Neutrophil (primary cell): ENCODE results near the gene OSBP2.

Experiments used
- H3K27ac ChIP-seq: fragments of 200-600 bp; sonication (generic); 2 replicates; pipeline ENCODE4 v1.5.1; 2016; ENCODE audit warnings: mild to moderate bottlenecking, moderate library complexity
- H3K27me3 ChIP-seq: fragments of 200-600 bp; sonication (generic); 2 replicates; pipeline ENCODE4 v1.6.0; 2016; ENCODE audit warnings: mild to moderate bottlenecking
- H3K36me3 ChIP-seq: fragments of 200-600 bp; sonication (generic); 2 replicates; pipeline ENCODE4 v1.5.1; 2017
- H3K4me1 ChIP-seq, 2 experiments: fragments of 200-600 bp in 1 of 2; sonication (generic) in 1 of 2; 1 replicate in 1 of 2; 2 replicates in 1 of 2; pipeline versions ENCODE4 v1.5.1 to v1.6.1; 2013 to 2016; ENCODE audit warnings: low read depth in 1 of 2, low read length in 1 of 2, mild to moderate bottlenecking in 1 of 2, moderate library complexity in 1 of 2; ENCODE audit not compliant: control insufficient read depth in 1 of 2, insufficient read depth in 1 of 2
- H3K4me3 ChIP-seq, 2 experiments: fragments of 200-600 bp in 1 of 2; sonication (generic) in 1 of 2; 1 replicate in 1 of 2; 2 replicates in 1 of 2; pipeline ENCODE4 v1.5.1; 2013 to 2016; ENCODE audit warnings: low read depth in 1 of 2, low read length in 1 of 2, mild to moderate bottlenecking in 1 of 2, moderate library complexity in 1 of 2
- H3K9me3 ChIP-seq: fragments of 200-600 bp; sonication (generic); 2 replicates; pipeline ENCODE4 v1.5.1; 2016
- CTCF ChIP-seq: fragments of 200-600 bp; sonication (generic); IDR thresholded peaks from 2 replicates; pipeline ENCODE4 v1.5.1; 2016; ENCODE audit warnings: antibody characterized with exemption

Gene OSBP2

GRCh38 chr22:30876221-30876751 lies 181.6 kb downstream of the OSBP2 start:
- H3K36me3 ChIP-seq: no peaks in the 10 kb centered on the region
- no peak overlapping the region for H3K27ac ChIP-seq
- H3K4me1 ChIP-seq: no peaks in the 10 kb centered on the region
- TF ChIP-seq CTCF: no peak
- H3K4me3 ChIP-seq: no peak overlapping the region
- H3K9me3 ChIP-seq: no peaks in the 10 kb centered on the region
- H3K27me3 ChIP-seq: no peaks in the 10 kb centered on the region

- TF ChIP-seq CTCF: no peak
- Histone ChIP-seq H3K27me3 (no peaks in the 10 kb centered on the region), H3K4me1 (no peaks in the 10 kb centered on the region), H3K36me3 (no peaks in the 10 kb centered on the region), H3K4me3 (no peak overlapping the region), H3K27ac (no peak overlapping the region), H3K9me3 (no peaks in the 10 kb centered on the region)
Measured at GRCh38 chr22:30876915-30877553, 182.4 kb downstream of the OSBP2 start.

GRCh38 chr22:30877662-30878515 lies 183.2 kb downstream of the OSBP2 start:
- no peaks in the 10 kb centered on the region for H3K9me3 ChIP-seq
- H3K4me1 ChIP-seq: no peaks in the 10 kb centered on the region
- H3K27me3 ChIP-seq: no peaks in the 10 kb centered on the region
- no peak for TF ChIP-seq CTCF
- H3K27ac ChIP-seq: no peak overlapping the region
- H3K4me3 ChIP-seq: no peak overlapping the region
- H3K36me3 ChIP-seq: no peaks in the 10 kb centered on the region

- Histone ChIP-seq H3K27me3 (no peaks in the 10 kb centered on the region), H3K9me3 (no peaks in the 10 kb centered on the region), H3K36me3 (no peaks in the 10 kb centered on the region), H3K27ac (no peak overlapping the region), H3K4me3 (no peak overlapping the region), H3K4me1 (no peaks in the 10 kb centered on the region)
- no peak for TF ChIP-seq CTCF
Measured at GRCh38 chr22:30878516-30879414, 184.1 kb downstream of the OSBP2 start.

GRCh38 chr22:30879415-30879797 lies 184.7 kb downstream of the OSBP2 start:
- Histone ChIP-seq H3K4me1 (no peaks in the 10 kb centered on the region), H3K27me3 (no peaks in the 10 kb centered on the region), H3K27ac (no peak overlapping the region), H3K36me3 (no peaks in the 10 kb centered on the region), H3K9me3 (no peaks in the 10 kb centered on the region), H3K4me3 (no peak overlapping the region)
- TF ChIP-seq CTCF: no peak
